ENCODE measurements around the gene RCC2. TPM values are rescaled to one million over a fixed set of nuclear protein-coding genes. Genes with fewer than 3 reads are reported as not detected.
"Not testable (repeated sequence)": the region's sequence is repeated elsewhere in the genome, so short reads cannot be mapped to it uniquely, and the experiment has no call there.

Gene RCC2
- total RNA-seq, 8 experiments from 2014 or later = 37.9 to 192 (median 49.3) TPM

- H3K4me3 ChIP-seq = no peak overlapping the region
- peak in 2 of 8 experiments; percentile 10 to 21 for ATAC-seq (replicated peaks in 6 of 8)
- H3K4me1 ChIP-seq (replicated peaks in 1 of 2) = peaks cover 0 to 3% of the 10 kb centered on the region in 2 donors
- no peak overlapping the region for H3K27ac ChIP-seq
- in situ Hi-C loops (cut with MboI; ENCODE audit: low pct_unique_long_range_greater_than_20kb in 2 of 9, low sequenced_read_pairs in 9 of 9, unreplicated experiment in 9 of 9) = no loop called here
- 78 to 100% (median 95%) methylated on average over 1 to 8 of the region's 18 CpGs; no CpG with 5 or more reads in 5 of the 10 experiments for WGBS, 10 experiments
Measured at GRCh38 chr1:17425806-17426600, 13.5 kb downstream of the RCC2 start.

DNA sequence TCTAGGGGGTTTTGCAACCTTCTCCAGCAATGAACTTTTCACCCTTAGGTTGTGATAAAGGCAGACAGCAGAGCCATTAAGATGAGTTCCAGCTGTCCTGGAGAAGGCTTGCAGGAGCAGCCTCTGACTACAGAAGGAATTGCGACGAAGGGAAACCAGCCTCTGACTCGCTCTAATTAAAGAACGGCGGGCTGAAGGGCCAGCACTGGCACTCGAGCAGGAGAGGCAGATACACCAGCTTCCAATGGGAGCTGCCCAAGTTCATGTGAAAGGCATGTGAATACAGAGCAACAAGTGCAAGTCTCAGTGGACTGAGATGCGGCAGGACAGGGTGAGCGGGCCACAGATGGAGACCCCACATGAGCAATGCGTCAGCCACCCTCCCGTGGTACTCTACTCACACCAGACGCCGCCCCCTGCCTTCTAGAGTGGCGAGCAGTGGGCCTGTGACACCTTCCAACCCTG is 15.7 kb downstream of the RCC2 start:
- in situ Hi-C loops (cut with MboI; ENCODE audit: low pct_unique_long_range_greater_than_20kb in 2 of 9, low sequenced_read_pairs in 9 of 9, unreplicated experiment in 9 of 9) = loop anchor here in 2 of 9 experiments (25.0 kb wide), 2 partner anchors 188 to 312 kb away; partner anchors contain the start of gene PADI2 (in 2 of the 2)
- ATAC-seq (replicated peaks in 6 of 8) = no peak
- H3K4me1 ChIP-seq (replicated peaks in 1 of 2) = peaks cover 0 to 11% of the 10 kb centered on the region in 2 donors
- H3K27ac ChIP-seq = no peak overlapping the region
- WGBS, 10 experiments = 0 to 100% (median 85%) methylated on average over 1 to 13 of the region's 13 CpGs; no CpG with 5 or more reads in 3 of the 10 experiments
- H3K4me3 ChIP-seq = no peak overlapping the region

- WGBS, 10 experiments = 66 to 89% (median 80%) methylated on average over 1 to 6 of the region's 7 CpGs; no CpG with 5 or more reads in 5 of the 10 experiments
- no peak overlapping the region for H3K27ac ChIP-seq
- in situ Hi-C loops (cut with MboI; ENCODE audit: low pct_unique_long_range_greater_than_20kb in 2 of 9, low sequenced_read_pairs in 9 of 9, unreplicated experiment in 9 of 9) = loop anchor here in 2 of 9 experiments (25.0 kb wide), 2 partner anchors 190 to 310 kb away; partner anchors contain the start of gene PADI2 (in 2 of the 2)
- ATAC-seq (replicated peaks in 6 of 8) = no peak
- H3K4me1 ChIP-seq (replicated peaks in 1 of 2) = peaks cover 0 to 11% of the 10 kb centered on the region in 2 donors
- no peak overlapping the region for H3K4me3 ChIP-seq
Measured at GRCh38 chr1:17422461-17422860, 17.0 kb downstream of the RCC2 start.

- Histone ChIP-seq H3K4me3 (no peak overlapping the region), H3K4me1 (replicated peaks in 1 of 2) (peaks cover 0 to 11% of the 10 kb centered on the region in 2 donors), H3K27ac (no peak overlapping the region)
- in situ Hi-C loops (cut with MboI; ENCODE audit: low pct_unique_long_range_greater_than_20kb in 2 of 9, low sequenced_read_pairs in 9 of 9, unreplicated experiment in 9 of 9) = loop anchor here in 2 of 9 experiments (25.0 kb wide), 2 partner anchors 192 to 308 kb away; partner anchors contain the start of gene PADI2 (in 2 of the 2)
- peak in 2 of 8 experiments; percentile 17 to 66 for ATAC-seq (replicated peaks in 6 of 8)
- WGBS, 10 experiments = 45 to 90% (median 80%) methylated on average over 2 to 6 of the region's 6 CpGs; no CpG with 5 or more reads in 2 of the 10 experiments
Measured at GRCh38 chr1:17420391-17420918, 19.0 kb downstream of the RCC2 start.

GRCh38 chr1:17419626-17420328 is 19.7 kb downstream of the RCC2 start:
- Histone ChIP-seq H3K4me1 (replicated peaks in 1 of 2) (peaks cover 0 to 11% of the 10 kb centered on the region in 2 donors), H3K27ac (no peak overlapping the region), H3K4me3 (no peak overlapping the region)
- in situ Hi-C loops (cut with MboI; ENCODE audit: low pct_unique_long_range_greater_than_20kb in 2 of 9, low sequenced_read_pairs in 9 of 9, unreplicated experiment in 9 of 9) = loop anchor here in 2 of 9 experiments (25.0 kb wide), 2 partner anchors 193 to 307 kb away; partner anchors contain the start of gene PADI2 (in 2 of the 2)
- 14 to 91% (median 53%) methylated on average over 6 to 39 of the region's 42 CpGs; no CpG with 5 or more reads in 2 of the 10 experiments for WGBS, 10 experiments
- peak; percentile 80 to 93 (median 90) for ATAC-seq (replicated peaks in 6 of 8)

DNA sequence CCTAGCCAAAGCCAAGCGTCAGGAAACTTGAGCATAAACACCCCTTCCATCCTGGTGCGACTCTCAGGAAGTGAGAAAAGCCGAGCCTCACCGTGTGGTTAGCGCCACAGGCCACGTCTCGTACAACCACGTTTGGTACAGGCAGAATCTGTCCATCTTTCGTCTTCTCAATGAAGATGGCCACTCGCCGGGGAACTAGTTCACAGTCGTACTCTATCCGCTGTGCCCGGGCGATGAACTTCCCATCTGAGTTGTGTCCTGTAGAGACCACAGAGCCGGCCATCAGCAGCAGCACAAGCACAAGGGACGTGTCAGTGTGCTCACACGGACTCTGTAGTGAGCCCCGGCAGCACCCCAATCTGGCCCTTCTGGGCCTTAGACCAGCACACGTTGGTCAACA is 23.1 kb downstream of the RCC2 start:
- H3K4me3 ChIP-seq = no peak overlapping the region
- 93 to 100% (median 100%) methylated on average over 1 to 20 of the region's 20 CpGs; no CpG with 5 or more reads in 1 of the 10 experiments for WGBS, 10 experiments
- no peak overlapping the region for H3K27ac ChIP-seq
- ATAC-seq (replicated peaks in 6 of 8) = no peak
- in situ Hi-C loops (cut with MboI; ENCODE audit: low pct_unique_long_range_greater_than_20kb in 2 of 9, low sequenced_read_pairs in 9 of 9, unreplicated experiment in 9 of 9) = loop anchor here in 2 of 9 experiments (25.0 kb wide), 2 partner anchors 196 to 304 kb away; partner anchors contain the start of gene PADI2 (in 2 of the 2)
- H3K4me1 ChIP-seq (replicated peaks in 1 of 2) = peaks cover 0 to 11% of the 10 kb centered on the region in 2 donors

DNA sequence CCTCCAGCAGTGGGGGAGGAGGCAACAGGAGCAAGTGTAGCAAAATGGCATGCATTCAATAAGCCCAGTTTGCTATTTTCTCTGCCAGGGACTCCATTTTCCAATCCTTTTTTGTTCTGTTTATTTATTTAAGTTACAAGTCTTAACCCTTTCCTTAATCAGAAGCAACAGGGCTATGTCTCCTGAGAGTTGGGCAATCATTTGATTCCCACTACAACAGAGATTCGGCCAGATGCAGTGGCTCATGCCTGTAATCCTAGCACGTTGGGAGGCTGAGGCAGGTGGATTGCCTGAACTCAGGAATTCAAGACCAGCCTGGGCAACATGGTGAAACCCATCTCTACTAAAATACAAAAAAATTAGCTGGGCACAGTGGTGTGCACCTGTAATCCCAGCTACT is 25.5 kb downstream of the RCC2 start:
- in situ Hi-C loops (cut with MboI; ENCODE audit: low pct_unique_long_range_greater_than_20kb in 2 of 9, low sequenced_read_pairs in 9 of 9, unreplicated experiment in 9 of 9) = loop anchor here in 2 of 9 experiments (25.0 kb wide), 2 partner anchors 198 to 302 kb away; partner anchors contain the start of gene PADI2 (in 2 of the 2)
- WGBS, 10 experiments = 90 to 100% (median 100%) methylated on average over 1 to 2 of the region's 2 CpGs; no CpG with 5 or more reads in 5 of the 10 experiments
- no peak for ATAC-seq (replicated peaks in 6 of 8)
- Histone ChIP-seq H3K27ac (no peak overlapping the region), H3K4me3 (no peak overlapping the region), H3K4me1 (replicated peaks in 1 of 2) (no peaks in the 10 kb centered on the region)

- Histone ChIP-seq H3K4me1 (replicated peaks in 1 of 2) (no peaks in the 10 kb centered on the region), H3K27ac (no peak overlapping the region), H3K4me3 (no peak overlapping the region)
- in situ Hi-C loops (cut with MboI; ENCODE audit: low pct_unique_long_range_greater_than_20kb in 2 of 9, low sequenced_read_pairs in 9 of 9, unreplicated experiment in 9 of 9) = loop anchor here in 2 of 9 experiments (25.0 kb wide), 2 partner anchors 200 to 300 kb away; partner anchors contain the start of gene PADI2 (in 2 of the 2)
- 80 to 98% (median 93%) methylated on average over 2 to 16 of the region's 16 CpGs for WGBS, 10 experiments
- ATAC-seq (replicated peaks in 6 of 8) = no peak
Measured at GRCh38 chr1:17412093-17412870, 27.2 kb downstream of the RCC2 start.

GRCh38 chr1:17409391-17409811 is 30.1 kb downstream of the RCC2 start:
- Histone ChIP-seq H3K4me3 (no peak overlapping the region), H3K4me1 (replicated peaks in 1 of 2) (peaks cover 0 to 4% of the 10 kb centered on the region in 2 donors), H3K27ac (no peak overlapping the region)
- in situ Hi-C loops (cut with MboI; ENCODE audit: low pct_unique_long_range_greater_than_20kb in 2 of 9, low sequenced_read_pairs in 9 of 9, unreplicated experiment in 9 of 9) = loop anchor here in 3 of 9 experiments (10.0 to 25.0 kb wide), 3 partner anchors 203 to 297 kb away; partner anchors contain the start of gene PADI2 (in 2 of the 3)
- WGBS, 10 experiments = 90 to 100% (median 96%) methylated on average over 2 to 9 of the region's 10 CpGs; no CpG with 5 or more reads in 6 of the 10 experiments
- ATAC-seq (replicated peaks in 6 of 8) = no peak

DNA sequence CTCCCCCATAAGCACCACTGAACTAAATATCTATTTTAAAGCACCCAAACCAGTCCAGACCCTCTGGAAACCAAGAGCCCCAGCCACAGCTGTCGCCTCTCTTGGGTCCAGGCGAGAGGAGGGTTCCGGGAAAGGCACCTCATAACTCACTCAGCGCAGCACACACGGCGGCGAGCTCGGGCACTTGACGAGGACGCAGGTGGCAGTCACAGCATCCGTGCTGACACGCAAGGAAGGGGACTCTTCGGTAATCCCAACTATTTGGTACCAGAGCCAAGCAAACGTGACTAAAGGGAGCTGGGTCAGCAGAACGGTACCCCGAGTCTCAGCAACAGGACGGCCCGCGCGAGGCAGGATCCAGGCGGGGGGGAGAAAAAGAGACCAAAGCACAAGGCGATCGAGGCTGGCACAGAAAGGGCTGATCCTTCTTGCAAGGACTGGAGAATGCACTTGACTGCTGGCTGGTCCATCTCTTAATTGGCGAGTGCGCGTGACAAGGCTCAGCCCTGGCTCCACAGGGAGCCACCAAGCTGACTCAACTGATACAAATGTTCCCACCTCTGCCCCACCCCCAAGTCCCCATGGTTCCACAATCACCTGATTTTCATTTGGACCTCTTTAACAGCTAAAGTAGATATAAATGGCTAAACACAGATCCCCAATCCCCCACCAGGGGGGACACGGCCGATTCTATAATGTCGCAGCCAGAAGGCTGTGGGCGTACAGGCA is 31.5 kb downstream of the RCC2 start:
- H3K27ac ChIP-seq; H3K4me1 ChIP-seq (replicated peaks in 1 of 2); ATAC-seq (replicated peaks in 6 of 8); H3K4me3 ChIP-seq: not testable (repeated sequence)
- in situ Hi-C loops (cut with MboI; ENCODE audit: low pct_unique_long_range_greater_than_20kb in 2 of 9, low sequenced_read_pairs in 9 of 9, unreplicated experiment in 9 of 9) = loop anchor here in 3 of 9 experiments (10.0 to 25.0 kb wide), 3 partner anchors 204 to 296 kb away; partner anchors contain the start of gene PADI2 (in 2 of the 3)
- WGBS, 10 experiments = 89 to 100% (median 94%) methylated on average over 1 to 11 of the region's 30 CpGs; no CpG with 5 or more reads in 6 of the 10 experiments

Measured in motor neuron (in vitro differentiated cells).